Hematopoietic multipotent progenitor cell treated with erythropoietin and hydrocortisone succinate and interleukin-3 and kit ligand, for 15 days (in vitro differentiated cells): Measurements from ENCODE around the gene FAM24A.
"Not testable (repeated sequence)": the region's sequence is repeated elsewhere in the genome, so short reads cannot be mapped to it uniquely, and the experiment has no call there.

Experiments
- DNase-seq: peaks from one replicate; pipeline ENCODE4 v3.0.0-alpha.2; 2015; ENCODE audit warnings: low spot score

The FAM24A gene, protein sequence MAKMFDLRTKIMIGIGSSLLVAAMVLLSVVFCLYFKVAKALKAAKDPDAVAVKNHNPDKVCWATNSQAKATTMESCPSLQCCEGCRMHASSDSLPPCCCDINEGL

DNA sequence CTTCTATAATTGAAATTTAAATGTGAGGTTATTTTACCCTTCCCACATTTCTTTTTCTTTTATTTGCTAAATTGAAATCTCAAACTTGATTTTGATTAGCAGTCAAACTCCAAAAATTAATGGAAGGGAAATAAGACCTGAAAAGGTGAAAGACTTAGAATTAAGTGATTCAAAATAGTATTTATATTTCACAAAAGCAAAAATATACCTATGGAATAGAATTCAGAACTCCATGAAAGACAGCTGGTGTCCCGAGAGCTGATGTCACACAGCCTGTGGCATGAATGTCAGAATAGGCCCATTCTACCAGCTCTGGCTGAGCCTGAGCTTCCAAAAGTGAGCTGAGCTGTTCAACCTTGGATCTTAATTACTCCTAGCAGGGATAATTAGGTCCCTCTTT lies at the start of gene FAM24A:
Gene FAM24A (plus strand): TSS at position 301 of the 400 bp plus-strand sequence. CDS start 1,025 bp downstream, outside the sequence.
- DNase-seq: no peak

DNA sequence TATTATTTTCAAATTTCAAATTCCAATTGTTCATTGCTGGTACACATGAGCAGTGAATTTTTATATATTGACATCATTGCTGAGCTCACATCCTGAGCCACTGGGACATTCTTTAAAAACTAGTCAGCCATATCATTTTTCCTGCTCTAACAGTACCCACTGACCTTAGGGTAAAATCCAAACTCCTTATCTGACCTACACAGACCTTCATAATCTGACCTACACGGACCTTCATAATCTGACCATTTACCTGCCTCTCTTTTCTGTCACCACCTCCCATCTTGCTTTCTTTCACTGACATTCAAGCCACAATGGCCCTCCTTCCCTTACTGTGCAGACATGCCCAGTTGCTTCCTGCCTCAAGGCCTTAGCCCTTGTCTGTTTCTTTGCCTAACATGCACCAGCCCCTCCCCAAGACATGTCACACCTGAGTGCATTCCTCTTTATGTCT lies 48.7 kb upstream of the FAM24A start:
- DNase-seq: no peak

DNA sequence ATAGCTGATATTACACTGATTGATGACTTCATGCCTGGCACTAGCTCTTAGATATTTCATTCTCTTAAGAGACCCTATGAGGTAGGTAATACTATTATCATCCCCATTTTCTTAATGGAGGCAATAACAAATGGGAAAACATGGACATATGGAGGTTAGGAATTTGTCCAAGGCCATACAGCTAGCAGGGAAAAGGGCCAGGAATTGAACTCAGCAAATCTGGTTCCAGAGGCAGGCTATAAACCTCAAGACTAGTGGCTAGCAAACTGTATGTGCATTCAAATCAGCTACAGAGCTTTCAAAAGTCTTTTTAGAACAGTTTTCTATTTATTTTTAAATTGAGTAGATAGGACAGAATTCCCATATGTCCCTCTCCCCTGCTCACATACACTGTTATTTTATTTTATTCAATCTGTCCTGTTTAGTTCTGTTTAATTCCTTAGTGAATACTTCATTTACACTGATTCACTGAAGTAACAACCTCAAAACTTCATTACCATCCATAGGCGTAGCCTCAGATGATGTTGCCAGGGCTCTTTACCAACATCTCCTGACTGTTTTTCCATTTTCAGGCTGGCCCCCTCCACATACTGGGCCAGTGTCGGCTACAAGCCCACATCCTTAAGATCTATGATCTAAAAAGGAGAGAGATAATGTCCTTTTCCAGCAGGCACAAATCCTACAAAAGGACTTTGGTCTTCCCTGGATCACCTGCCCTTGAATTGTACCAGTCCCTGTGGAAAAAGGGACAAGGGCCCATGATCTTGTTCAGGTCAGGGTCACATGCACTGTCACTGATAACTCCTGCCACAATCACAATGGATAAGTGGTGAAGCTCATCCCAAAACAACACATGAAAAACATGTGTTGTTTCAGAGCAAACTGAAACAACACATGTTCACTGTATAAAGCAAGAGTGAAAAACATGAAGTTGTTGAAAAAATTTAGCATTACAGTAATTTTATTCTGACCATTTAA lies 46.9 kb upstream of the FAM24A start:
- DNase-seq: no peak

DNA sequence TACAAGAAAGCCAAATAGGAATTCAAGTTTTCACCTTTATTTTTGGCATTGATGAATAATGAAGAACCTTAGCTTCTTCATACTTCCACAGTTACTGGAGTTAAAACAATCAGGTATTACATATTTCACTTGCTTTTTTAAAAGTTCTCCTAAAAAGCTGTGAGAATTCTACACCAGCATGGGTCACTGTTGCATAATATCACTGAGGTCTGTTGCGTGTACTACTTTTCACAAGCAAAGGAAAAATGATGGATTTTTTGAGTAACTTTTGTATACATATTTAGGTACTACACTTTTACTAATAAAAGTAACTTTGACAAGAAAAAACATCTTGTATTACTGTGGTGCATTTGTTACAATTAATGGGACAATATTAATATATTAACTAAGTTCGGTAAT lies 46.2 kb upstream of the FAM24A start:
- DNase-seq: no peak

DNA sequence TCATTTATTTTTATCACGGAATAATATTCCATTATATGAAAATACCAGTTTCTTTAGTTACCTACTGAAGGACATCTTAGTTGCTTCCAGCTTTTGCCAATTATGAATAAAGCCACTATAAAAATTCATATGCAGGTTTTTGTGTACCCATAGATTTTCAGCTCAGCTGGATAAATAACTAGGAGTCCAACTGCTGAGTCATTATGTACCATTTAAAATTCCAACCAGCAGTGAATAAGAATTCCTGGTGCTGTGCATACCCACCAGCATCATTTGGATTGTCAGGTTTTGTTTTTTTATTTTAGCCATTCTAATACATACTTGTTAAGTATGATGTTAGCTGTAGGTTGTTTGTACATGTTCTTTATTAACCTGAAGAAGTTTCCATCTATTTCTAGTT lies 45.5 kb upstream of the FAM24A start:
- no peak for DNase-seq

DNA sequence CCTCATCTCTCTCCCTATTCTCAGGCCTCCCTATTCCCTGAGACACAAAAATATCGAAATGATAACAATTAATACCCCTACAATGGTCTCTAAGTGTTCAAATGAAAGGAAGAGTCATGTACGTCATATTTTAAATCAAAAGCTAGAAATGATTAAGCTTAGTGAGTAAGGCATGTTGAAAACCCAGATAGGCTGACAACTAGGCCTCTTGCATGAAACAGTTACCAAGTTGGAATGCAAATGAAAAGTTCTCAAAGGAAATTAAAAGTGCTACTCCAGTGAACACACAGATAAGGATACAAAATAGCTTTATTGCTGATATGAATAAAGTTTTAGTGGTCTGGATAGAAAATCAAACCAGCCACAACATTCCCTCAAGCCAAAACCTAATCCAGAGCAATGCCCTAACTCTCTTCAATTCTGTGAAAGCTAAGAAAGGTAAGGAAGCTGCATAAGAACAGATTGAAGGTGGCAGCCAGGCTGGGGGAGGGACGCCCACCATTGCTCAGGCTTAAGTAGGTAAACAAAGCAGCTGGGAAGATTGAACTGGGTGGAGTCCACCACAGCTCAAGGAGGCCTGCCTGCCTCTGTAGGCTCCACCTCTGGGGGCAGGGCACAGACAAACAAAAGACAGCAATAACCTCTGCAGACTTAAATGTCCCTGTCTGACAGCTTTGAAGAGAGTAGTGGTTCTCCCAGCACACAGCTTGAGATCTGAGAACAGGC lies 43.5 kb upstream of the FAM24A start:
- not testable (repeated sequence) for DNase-seq

DNA sequence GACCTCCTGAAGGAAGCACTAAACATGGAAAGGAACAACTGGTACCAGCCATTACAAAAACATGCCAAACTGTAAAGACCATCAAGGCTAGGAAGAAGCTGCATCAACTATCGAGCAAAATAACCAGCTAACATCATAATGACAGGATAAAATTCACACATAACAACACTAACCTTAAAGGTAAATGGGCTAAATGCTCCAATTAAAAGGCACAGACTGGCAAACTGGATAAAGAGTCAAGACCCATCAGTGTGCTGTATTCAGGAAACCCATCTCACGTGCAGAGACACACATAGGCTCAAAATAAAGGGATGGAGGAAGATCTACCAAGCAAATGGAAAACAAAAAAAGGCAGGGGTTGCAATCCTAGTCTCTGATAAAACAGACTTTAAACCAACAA lies 41.6 kb upstream of the FAM24A start:
- DNase-seq: not testable (repeated sequence)

DNA sequence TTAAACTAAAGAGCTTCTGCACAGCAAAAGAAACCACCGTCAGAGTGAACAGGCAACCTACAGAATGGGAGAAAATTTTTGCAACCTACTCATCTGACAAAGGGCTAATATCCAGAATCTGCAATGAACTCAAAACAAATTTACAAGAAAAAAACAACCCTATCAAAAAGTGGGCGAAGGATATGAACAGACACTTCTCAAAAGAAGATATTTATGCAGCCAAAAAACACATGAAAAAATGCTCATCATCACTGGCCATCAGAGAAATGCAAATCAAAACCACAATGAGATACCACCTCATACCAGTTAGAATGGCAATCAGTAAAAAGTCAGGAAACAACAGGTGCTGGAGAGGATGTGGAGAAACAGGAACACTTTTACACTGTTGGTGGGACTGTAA lies 38.5 kb upstream of the FAM24A start:
- DNase-seq: not testable (repeated sequence)

DNA sequence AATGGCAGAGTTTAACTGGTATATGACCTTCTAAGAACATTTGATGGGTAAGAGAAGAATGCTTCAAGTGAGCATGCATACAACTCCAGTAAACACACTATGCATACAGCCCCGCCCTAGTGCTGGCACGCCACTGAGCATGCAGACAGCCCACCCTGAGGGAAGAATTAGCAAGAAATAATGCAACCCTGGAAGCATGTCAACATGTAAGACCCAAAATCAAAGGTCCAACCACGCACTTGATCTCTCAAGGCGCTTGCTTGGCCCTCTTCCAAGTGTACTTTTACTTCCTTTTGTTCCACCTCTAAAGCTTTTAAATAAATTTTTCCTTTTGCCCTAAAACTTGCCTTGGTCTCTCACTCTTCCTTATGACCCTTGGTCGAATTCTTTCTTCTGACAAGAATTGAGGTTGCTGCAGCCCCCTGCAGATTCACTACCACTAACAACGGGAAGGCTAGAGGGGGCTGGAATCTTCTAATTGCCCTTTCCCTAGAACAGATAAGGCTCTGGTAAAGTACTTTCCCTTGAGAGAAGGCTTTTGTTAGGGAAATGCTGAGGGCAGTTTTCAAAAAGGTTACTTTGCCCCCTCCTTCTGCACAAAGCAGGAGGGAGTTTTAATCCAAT lies 34.5 kb upstream of the FAM24A start:
- no peak for DNase-seq

DNA sequence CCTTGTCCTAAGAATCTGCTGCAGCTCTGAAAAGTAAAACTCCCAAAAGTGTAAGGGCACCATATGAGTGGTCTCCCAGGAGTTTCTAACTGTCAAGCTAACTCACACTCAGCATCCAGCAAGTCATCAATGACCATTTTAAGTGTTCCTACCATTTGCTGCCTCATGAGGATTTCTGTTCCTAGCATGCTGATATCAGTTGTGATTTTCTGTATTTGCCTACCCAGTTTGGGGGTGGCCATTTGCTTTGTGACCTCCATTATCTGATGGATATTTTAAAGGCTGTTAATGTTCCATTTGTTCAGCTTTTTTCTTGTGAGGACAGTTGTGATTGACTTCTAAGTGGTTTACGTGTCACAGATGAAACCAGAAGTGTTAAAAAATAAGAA lies 33.9 kb upstream of the FAM24A start:
- DNase-seq: no peak

DNA sequence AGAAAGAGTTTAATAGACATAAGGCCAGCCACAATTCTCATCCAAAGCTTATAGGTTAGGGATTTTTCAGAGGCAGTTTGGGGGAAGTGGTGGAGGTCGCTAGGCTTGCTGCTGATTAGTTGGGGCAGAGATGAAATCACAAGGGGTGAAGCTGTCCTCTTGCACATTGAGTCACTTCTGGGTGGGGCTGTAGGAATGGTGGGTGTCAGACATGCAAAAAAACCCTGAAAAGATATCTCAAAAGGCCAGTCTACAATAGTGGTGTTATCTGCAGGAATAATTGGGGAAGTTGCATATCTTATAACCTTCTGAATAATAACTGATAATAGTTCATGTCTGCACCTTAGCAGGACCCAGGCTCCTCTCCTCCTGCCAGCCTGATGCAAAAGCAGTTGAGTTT lies 33.1 kb upstream of the FAM24A start:
- DNase-seq: peak; percentile 18

DNA sequence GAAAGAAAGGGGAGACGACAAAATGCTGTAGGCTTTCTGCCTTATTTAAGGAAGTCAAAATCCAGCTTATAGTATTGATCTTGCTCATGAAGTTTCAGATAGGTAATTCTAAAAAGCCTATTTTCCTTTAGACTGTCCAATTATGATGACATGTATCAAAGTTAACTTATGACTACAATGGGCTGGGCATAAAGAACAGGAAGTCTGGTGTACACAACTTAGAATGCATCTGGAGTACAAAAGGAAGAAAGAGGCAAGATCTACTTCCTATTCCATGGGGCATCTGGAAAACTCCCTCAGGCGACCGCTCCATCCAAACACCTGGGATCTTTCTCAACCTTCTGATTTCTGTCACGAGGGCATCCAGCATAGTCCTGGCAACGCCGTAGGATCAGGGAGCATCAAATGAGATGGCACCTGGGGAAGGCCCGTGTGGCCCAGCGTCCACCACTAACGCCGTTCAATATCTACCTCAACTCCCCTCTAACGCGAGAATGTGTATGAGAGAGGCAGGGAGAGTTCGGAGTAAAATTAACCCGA lies 31.5 kb upstream of the FAM24A start:
- DNase-seq: peak; percentile 10

DNA sequence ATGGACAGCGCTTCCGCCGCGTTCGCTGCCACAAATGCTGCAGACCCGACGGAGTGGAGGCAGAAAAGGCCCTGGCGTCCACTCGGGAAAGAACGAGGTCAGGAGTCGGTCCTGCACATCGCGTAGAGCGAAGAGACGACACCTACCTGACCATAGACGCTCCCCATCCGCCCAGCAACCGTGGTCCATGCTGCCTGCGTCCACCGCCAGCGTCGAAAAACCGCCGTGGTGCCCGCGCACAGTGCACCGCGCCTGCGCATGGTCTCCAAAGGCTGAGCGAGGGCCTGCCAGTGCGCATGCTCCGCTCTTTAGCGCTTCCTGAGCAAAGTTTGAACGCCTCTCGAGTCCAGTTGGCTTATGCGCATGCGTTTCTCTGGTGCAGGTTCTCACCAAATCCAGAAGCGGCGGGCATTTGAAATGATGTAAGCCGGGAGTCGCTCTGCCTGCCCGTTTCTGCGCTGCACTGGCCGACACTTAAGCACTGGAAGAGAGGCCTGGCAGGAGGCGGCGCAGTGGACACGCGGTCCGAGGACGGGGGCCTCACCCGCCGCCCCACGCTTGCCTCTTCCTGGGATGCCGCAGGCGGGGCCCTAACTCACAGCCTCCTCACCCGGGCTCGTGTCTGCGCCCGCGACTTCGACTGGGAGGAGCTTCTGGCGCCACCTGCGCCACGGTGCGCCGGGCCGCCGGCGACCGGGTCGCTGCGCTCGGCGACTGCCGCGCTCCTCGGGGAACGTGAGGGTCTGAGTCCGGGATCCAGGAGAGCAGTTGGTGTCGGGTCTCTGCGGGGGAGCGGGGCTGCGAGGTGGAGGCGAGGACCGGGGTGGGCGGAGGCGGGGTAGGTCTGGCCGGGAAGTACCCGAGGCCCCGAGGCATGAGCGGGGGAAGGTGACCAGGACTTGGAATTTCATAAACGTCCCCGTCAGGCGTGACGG lies 30.8 kb upstream of the FAM24A start, which contains the start of gene FAM24B:
Gene FAM24B (minus strand): TSS at position 243 of the 935 bp plus-strand sequence. CDS start 29,066 bp downstream, outside the sequence.
- peak; percentile 97 for DNase-seq

DNA sequence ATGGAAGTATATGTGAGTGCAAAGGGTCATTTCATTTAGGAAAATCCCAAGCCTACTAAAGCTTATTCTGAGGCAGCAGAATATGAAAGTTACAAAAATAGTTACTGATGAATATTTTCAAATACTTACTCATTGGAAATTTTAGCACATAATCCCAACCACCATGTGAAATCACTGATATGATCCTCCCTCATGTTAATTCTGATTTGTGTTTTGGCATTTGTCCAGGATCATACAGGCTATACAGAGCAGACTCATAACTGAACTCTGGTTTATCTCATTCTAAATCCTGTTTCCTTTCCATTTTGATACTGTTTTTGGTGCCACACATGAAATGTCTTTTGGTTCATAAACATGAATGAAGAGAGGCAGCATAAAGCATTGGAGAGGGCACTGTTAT lies 27.6 kb upstream of the FAM24A start:
- no peak for DNase-seq

DNA sequence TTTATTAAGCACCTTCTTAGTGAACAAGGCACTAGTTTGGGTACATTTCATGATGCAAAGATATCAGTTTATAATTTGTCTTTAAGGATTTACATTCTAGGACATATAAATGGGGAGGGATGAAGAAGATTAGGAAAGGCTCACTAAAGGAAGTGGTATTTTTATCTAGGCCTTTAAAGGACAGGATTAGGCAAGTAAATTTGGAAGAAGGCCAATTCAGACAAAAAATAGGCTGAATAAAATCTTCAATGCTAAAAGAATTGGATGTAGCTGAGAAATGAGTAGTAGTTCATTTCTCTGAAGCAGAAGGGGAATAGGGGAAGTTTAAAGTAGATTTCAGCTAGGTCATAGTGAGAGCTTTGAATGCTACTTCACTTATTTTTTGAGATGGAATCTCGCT lies 26.2 kb upstream of the FAM24A start:
- DNase-seq: no peak

DNA sequence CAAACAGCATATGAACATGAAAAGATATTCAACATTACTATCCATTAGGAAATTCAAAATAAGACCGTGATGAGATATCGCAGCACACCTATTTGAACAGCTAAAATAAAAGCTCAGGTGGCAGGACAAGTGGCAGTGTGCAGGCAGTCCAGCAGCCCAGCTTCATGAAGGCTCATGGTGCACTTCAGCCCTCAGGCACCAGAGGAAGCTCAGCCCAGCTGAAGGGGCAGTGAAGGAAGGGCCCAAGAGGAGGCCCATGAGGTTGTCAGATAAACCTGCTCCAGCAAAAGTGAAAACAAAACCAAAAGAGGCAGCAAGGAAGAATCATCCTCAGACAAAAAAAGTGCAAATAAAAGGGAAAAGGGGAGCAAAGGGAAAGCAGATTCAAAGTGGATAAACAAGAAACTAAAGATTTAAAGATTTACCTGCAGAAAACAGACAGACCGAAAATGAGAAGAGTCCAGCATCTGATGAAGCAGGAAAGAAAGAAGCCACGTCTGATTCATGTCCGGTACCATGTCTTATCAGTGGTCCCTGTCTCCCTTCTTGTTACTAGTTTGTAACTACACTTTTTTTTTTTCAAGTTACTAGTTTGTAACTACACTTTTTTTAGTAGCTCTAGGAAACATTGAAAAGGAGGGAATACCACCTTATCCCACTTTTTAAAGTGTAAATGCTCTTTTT lies 16.0 kb upstream of the FAM24A start:
- no peak for DNase-seq

DNA sequence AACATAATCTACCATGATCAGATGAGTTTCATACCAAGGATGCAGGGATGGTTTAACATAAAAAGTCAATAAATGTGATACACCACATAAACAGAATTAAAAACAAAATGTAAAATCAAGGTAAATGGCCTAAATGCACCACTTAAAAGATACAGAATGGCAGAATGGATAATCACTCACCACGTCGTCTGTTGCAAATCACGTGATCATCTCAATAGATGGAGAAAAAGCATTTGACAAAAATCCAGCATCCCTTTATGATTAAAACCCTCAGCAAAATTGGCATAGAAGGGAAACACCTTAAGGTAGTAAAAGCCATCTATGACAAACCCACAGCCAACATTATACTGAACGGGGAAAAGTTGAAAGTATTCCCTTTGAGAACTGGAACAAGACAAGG lies 6.5 kb upstream of the FAM24A start:
- DNase-seq: not testable (repeated sequence)

DNA sequence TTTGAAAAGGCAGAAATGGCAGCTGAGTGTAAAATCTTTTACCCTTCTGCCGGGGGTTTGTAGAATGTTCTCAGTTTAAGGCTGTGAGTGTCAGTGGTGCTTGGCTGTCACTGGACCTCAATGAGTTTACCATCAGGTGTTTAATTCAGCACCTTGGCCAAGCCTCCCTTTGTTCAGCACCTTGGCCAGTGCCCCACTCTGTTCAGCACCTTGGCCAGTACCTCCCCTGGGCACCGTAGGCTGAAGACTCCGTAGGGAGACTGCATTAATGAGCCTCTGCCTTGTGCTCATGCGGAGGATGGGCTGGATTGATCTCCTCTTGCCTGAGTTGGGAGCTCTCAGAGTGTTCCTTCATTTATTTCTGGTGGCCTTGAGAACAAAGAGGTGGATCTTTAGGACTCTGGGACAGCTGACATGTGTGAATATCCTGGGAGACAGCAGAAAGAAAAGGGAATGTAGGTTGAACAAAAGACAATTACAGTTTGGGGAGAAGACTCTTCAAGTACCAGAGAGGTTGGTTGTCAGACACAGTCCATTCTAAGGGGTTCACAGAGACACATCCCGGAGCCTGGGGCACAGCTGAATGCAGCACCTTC lies 1.6 kb downstream of the FAM24A start:
- peak; percentile 46 for DNase-seq

DNA sequence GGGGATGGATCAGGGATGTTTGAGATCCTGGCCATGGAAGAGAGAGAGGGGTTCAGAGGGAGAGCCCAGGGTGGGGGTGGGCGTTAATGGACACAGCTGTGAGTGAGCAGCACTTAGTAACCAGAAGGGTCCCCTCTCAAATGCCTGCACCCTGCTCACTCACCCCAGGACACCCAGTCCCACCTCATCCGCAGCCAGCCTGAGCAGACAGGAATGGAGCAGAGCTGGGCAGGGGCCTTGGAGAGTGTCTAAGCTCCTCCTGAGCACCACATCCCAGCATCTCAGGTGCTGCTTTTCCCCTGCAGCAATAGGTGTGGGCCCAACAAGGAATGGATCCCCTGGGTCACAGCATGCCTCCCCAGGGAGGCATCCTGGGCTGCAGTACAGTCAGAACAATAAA lies 5.3 kb downstream of the FAM24A start:
- DNase-seq: no peak

DNA sequence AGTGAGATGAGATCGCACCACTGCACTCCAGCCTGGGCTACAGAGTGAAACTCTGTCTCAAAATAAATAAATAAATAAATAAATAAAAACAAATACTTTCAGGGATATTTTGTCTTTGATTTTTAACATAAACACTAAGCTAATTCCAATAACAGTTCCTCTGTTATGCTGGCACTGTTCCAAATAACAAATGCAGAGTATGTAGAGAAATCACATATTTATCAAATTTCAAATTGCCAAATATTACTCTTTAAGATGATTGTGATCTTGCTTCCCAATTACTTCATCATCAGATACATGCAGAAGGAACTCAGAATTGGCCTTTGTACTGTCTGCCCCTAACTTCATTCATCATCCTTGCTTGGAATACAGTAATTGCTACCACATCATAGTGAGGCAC lies 19.7 kb downstream of the FAM24A start:
- DNase-seq: peak; percentile 19
